Liver (tissue), 3 donors: ENCODE measurements around the gene GALNT1.

Experiments used
- JUND ChIP-seq, 2 donors: IDR thresholded peaks; 2 replicates each; pipeline ENCODE4 v1.6.1; 2016; ENCODE audit warnings: antibody characterized with exemption in 2 of 2
- MAX ChIP-seq: IDR thresholded peaks from 2 replicates; pipeline ENCODE4 v1.6.1; 2016; ENCODE audit warnings: antibody characterized with exemption
- SP1 ChIP-seq: IDR thresholded peaks from 2 replicates; pipeline ENCODE4 v1.6.1; 2018; ENCODE audit warnings: antibody characterized with exemption, mild to moderate bottlenecking
- TF ChIP-seq, protein P1 (sequence below): fragments of 150-350 bp; IDR thresholded peaks from 2 replicates; pipeline ENCODE4 v1.5.1; 2017; ENCODE audit warnings: improper control_type of control experiment, low read depth, low read length; ENCODE audit not compliant: missing input control
- TF ChIP-seq, protein P2 (sequence below): IDR thresholded peaks from 2 replicates; pipeline ENCODE4 v1.6.1; 2016; ENCODE audit warnings: antibody characterized with exemption, mild to moderate bottlenecking
- donor health status: healthy.
- donor health status: healthy.

DNA sequence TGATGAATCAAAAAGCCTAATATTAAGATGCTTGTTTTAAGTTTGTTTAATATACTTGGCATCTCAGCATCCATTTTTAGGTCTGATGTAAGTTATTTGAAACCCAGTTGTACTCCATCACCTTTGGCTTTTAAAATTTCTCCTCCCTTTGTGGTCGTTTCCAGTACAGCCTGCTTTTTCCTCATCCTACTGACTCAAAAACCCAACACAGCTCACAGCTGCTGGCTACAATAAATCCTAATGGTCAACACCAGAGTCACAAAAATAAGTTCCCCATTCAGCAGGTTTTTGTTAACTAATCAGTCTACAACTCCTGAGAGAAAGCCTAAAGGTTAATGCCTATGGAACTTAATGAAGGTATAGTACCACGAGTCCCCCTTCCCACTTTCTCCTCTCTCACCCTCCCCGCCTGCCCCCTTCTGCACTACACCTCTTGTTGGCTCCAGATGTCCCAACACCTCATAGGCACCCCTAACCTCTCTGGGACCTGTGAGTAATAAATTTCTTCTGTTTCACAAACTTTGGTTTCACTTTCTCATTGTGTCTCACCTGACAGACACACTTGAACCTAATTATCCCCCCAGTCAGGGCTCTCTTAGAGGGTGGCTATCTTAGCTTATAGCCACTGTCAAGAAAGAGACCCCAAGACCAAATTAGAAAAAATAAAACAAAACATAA lies 148.6 kb downstream of the GALNT1 start:
- TF ChIP-seq SP1 (no peak), MAX (no peak), JUND (IDR thresholded peaks at IDR 0.05) (no peak)
- TF ChIP-seq, protein P1, sequence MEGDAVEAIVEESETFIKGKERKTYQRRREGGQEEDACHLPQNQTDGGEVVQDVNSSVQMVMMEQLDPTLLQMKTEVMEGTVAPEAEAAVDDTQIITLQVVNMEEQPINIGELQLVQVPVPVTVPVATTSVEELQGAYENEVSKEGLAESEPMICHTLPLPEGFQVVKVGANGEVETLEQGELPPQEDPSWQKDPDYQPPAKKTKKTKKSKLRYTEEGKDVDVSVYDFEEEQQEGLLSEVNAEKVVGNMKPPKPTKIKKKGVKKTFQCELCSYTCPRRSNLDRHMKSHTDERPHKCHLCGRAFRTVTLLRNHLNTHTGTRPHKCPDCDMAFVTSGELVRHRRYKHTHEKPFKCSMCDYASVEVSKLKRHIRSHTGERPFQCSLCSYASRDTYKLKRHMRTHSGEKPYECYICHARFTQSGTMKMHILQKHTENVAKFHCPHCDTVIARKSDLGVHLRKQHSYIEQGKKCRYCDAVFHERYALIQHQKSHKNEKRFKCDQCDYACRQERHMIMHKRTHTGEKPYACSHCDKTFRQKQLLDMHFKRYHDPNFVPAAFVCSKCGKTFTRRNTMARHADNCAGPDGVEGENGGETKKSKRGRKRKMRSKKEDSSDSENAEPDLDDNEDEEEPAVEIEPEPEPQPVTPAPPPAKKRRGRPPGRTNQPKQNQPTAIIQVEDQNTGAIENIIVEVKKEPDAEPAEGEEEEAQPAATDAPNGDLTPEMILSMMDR: no peak
- TF ChIP-seq, protein P2, sequence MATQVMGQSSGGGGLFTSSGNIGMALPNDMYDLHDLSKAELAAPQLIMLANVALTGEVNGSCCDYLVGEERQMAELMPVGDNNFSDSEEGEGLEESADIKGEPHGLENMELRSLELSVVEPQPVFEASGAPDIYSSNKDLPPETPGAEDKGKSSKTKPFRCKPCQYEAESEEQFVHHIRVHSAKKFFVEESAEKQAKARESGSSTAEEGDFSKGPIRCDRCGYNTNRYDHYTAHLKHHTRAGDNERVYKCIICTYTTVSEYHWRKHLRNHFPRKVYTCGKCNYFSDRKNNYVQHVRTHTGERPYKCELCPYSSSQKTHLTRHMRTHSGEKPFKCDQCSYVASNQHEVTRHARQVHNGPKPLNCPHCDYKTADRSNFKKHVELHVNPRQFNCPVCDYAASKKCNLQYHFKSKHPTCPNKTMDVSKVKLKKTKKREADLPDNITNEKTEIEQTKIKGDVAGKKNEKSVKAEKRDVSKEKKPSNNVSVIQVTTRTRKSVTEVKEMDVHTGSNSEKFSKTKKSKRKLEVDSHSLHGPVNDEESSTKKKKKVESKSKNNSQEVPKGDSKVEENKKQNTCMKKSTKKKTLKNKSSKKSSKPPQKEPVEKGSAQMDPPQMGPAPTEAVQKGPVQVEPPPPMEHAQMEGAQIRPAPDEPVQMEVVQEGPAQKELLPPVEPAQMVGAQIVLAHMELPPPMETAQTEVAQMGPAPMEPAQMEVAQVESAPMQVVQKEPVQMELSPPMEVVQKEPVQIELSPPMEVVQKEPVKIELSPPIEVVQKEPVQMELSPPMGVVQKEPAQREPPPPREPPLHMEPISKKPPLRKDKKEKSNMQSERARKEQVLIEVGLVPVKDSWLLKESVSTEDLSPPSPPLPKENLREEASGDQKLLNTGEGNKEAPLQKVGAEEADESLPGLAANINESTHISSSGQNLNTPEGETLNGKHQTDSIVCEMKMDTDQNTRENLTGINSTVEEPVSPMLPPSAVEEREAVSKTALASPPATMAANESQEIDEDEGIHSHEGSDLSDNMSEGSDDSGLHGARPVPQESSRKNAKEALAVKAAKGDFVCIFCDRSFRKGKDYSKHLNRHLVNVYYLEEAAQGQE: no peak
